Stimulated activated CD4-positive, alpha-beta T cell treated with anti-CD3 and anti-CD28 coated beads, Interleukin-15, amount 100 ng/mL, for 1 hour (primary cell): ENCODE data around the gene B4GALNT3.
A peak's percentile ranks its signal among the peaks of the same experiment; 100 is the strongest.

Experiments used
- DNase-seq, 2 donors: peaks; one replicate each; pipeline ENCODE4 v3.0.0-alpha.2; 2020; ENCODE audit warnings: low read depth in 1 of 2, low spot score in 1 of 2

B4GALNT3 gene

DNA sequence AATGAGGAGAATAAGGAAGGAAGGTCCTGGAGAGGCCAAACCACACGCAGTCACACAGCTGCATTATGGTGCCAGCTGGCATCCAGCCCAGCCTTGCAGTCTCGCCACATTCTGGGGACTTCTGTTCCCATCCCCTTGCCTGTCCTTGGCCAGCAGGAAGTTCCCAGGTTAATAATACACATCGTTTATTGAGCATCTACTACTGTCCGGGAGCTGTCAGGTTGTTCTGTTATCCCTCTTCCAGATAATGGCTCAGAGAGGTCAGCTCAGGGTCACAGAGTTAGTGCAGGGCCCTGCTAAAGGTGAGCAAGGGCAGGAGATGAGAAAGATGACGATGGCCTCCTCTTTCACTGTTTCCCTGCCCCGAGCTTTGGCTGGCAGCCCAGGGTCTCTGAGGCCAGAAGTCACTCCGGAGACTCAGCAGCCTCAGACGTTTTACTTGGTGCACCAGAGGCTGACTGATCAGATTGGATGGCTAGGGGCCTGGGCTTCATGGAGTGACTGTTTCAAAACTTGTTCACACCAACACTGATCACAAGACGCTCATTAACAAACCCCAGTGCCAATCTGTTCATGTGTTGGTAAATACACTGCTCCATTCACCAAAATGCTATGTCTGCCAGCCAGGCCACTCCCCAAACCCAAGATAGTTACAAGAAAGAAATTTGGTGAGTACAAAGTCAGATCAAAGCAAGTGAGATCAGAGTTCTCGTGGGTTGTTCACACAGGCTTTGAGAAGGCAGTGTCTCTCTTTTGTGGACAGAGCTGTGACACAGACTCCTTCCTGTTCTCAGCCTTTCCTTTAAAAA lies 79.2 kb downstream of the B4GALNT3 start:
- DNase-seq, result no peak

DNA sequence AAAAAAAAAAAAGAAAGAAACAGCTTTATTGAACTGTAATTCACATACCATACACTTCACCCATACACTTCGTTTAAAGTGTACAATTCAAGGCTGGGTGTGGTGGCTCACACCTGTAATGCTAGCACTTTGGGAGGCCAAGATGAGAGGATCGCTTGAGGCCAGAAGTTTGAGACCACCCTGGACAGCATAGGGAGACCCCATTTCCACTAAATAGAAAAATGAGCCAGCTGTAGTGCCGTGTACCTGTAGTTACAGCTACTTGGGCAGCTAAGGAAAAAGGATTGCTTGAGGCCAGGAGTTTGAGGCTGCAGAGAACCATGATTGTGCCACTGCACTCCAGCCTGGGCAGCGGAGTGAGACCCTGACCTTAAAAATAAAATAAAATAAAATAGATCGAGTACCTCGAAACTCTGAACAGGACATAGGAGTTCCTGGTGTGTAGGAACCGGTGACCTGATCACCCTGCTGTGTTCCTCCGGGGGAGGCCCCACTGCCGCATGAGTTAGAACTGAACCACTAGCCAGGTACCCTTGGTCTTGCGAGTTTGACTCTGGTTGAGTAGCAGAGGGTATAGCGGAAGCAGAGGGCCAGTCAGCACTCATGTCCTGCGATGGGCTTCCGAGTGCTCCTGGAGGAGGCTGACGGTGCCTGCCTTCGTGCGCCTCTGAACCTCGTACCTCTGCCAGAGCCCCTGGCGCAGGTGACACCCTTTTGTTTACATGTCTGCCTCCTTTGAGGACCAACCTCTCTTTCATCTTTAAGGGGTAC lies 80.0 kb downstream of the B4GALNT3 start:
- DNase-seq, result no peak

DNA sequence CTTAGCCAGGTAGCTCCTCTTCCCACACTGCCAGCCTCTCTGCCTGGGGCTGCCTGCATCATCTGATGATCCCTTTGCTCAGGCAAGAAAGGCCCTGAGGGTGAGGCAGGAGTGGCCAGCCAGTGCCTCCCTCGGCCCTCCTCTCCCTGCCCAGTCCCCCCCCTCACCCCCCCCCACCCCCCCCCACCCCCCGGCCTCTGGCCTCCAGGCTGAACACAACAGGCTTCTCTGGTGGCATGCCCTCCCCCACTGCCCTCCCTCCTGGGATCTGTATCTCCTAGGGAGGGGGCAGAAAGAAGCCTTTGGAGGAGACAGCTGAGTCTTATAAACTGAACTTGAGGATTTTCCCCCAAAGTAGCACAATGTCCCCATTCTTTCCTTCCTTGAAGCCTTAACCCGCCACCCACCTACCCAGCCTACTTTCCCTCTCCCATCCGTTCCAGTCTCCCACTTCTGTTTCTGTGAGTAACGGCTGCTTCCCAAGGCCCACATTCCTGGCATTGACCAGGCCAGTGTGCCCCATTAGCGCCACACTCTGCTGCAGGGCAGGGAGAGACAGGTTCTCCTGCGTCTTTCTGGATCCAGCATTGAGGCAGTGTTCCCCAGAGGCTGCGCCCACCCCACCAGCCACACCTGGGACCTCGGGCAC lies 82.1 kb downstream of the B4GALNT3 start:
- no peak for DNase-seq

DNA sequence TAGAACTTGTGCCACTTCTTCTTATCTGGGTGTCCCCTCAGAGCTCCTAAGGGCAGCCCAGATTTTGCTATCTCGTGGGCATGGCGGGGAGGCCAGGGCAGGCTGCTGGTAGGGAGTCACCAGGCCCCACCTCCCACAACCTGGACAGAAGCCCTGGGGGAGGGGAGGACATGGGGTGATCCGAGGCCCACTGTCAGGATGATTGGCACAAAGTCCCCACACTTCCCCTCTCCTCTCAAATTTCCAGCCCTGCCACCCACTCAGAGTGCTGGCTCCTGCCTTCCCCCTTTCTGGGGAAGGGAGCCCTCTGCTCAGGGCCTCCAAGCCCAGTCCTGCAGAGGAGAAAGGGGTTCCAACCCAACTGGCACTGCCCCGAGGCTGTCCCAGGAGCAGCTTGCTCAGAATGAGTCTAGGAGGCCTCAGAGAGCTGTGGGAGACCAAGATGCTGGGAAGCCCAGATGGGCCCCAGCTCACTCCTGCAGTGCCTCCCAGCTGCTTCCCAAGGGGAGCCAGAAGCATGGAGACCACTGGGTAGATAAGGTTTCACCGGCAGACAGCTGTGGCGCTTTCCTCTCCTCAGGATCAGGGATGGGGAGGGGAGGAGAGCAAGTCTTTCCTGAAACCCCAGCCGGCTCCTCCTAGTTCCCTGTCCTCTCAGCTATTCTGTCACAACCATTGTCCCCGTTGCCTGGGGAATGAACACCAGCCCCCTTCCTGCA lies 82.8 kb downstream of the B4GALNT3 start:
- DNase-seq, result no peak

DNA sequence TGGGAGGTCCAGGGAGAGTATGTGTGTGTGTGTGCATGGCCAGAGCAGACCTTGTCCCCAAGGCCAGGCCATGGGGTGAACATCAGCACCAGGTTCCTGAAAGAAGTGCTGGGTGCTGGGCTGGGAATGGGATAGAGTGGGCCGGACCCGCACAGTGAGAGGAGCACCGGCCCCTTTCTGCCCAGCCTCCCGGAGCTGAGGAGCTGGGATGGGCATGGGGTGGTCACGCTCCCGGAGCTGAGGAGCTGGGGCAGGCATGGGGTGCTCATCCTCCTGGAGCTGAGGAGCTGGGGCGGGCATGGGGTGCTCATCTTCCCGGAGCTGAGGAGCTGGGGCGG lies 83.3 kb downstream of the B4GALNT3 start:
- DNase-seq, result no peak

DNA sequence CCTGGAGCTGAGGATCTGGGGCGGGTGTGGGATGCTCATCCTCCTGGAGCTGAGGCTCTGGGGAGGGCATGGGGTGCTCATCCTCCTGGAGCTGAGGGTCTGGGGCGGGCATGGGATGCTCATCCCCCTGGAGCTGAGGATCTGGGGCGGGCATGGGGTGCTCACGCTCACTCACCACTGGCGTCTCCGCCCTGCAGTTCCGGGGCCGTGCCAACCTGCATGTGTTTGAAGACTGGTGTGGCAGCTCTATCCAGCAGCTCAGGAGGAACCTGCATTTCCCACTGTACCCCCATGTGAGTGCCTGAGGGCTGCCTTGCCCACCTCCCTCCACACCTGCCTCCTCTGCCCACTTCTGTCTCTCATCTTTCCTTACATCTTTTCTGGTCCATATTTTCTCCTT lies 84.4 kb downstream of the B4GALNT3 start:
- DNase-seq, result no peak

DNA sequence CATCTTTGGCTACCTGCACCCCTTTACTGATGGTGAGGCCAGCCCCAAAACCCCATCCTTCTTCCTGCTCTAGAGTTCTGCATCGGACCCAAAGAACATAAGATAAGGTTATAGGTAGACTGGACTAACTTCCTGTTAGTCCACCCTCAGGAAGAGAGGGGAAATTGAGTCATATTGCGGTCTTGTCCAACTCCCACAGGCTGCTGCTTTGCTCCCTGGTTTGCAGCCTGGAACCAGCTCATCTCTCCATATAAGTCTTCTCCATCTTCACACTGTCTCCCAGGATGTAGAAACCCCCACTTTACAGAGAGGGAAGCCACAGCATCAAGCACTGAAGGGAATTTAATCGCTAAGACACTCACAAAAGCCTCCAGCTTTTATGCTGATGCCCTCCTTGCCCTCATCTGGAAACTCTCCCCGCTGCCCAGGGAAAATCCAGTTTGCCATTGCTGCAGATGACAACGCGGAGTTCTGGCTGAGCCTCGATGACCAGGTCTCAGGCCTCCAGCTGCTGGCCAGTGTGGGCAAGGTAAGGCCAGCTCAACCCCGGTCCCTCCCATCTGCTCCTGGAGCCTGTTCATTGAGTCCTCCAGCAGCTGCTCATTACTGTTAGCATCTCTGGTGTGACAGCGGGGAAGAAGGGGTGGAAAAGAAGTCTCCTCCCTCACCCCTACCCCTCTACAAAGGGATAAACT lies 85.3 kb downstream of the B4GALNT3 start:
- no peak for DNase-seq

DNA sequence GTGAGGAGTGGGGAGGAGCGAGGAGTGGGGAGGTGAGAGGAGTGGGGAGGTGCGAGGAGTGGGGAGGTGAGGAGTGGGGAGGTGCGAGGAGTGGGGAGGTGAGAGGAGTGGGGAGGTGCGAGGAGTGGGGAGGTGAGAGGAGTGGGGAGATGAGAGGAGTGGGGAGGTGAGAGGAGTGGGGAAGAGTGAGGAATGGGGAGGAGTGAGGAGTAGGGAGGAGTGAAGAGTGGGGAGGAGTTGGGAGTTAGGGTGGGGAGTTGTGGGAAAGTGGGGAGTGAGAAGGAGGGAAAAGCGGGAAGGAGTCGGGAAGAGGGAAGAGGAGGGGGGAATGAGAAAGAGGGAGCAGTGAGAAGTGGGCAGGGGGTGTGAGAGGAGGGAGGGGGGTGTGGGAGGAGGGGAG lies 86.1 kb downstream of the B4GALNT3 start:
- no peak for DNase-seq

DNA sequence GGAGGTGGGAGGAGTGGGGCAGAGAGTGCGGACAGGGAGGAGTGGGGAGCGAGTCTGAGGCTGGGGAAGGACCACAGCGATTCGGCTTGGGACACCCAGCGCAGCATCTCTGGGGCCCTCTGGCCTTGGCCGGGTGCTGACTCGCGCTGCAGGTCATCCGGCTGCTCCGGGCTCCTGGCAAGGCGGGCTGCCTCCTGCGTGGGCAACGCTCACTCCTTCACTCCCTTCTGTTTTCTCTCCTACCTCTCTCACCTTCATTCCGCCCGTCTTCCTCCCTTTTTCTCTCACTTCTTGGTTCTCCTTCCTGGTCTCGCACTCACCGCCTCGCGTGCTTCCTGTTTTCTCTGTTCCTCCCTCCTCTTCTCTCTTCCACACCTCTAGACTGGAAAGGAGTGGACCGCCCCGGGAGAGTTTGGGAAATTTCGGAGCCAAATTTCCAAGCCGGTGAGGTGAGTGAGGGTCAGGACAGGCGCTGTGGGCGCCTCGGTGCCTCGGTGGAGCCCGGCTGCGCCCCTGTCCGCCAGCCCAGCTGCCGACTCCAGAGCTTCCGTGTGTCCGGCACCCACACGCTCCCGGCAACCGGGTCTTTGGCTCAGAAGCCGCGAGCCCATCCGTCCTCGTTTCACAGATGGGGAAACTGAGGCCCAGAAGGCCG lies 86.7 kb downstream of the B4GALNT3 start:
- DNase-seq, result no peak

DNA sequence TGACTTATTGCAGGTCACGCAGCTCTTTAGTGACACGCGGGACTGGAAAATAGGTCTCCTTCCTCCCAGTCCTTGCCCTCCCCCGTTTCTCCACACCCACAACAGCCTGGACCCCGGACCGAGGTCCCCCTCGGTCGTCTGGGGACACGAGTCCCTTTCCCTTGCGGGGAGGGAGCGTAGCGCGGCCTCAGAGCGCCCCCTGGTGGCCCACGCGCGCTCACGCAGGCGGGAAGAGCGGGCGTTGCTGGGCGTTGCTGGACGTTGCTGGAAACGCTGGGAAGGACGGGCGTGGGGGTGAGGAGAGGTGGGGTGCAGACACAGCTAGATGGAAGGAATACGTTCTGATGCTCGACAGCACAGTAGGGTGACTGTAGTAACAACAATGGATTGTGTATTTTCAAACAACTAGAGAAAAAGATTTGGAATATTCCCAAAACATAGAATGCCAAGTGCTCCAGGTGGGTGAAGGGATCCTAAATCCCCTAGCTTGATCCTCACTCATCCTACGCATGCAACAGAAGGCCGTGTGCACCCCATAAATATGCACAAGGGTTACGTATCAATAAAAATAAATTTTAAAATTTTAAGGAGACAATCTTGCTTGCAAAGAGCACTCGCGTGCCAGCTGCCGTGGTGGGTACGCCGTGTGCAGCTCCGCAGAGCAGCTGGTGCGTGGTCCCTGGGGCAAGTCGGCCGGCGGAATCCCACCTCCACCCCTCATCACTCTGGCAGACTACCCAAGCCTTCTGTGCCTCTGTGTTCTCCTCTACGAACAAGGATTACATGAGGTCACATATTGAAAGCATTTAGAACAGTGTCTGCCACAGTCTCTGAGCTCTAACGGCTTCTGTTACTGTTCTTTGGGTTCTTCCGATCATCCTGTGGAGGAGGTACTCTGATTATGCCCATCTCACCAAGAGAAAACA lies 87.4 kb downstream of the B4GALNT3 start:
- DNase-seq, result peak; percentile 49 to 64

DNA sequence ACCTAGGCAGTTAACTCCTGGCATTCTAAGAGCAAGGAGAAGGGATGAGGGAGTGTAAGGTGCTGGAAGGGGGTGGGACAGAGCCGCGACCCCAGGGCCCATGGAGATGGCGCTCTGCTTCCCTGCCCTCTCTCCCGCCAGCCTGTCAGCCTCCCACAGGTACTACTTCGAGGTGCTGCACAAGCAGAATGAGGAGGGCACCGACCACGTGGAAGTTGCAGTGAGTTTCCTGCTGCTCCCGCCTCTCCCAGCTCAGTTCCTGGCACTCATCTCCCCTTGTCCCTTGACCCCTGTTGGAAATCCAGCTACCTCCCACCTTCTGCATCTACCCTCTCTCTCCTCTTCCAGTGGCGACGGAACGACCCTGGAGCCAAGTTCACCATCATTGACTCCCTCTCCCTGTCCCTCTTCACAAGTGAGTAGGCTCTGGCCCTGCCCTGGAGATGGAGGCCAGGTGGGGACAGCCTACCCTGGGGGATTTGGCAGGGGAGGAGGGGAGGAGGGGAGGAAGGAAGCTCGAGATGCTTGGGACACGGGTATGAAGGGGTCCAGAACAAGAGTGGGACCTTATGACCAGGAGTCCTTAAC lies 88.2 kb downstream of the B4GALNT3 start:
- DNase-seq, result no peak

DNA sequence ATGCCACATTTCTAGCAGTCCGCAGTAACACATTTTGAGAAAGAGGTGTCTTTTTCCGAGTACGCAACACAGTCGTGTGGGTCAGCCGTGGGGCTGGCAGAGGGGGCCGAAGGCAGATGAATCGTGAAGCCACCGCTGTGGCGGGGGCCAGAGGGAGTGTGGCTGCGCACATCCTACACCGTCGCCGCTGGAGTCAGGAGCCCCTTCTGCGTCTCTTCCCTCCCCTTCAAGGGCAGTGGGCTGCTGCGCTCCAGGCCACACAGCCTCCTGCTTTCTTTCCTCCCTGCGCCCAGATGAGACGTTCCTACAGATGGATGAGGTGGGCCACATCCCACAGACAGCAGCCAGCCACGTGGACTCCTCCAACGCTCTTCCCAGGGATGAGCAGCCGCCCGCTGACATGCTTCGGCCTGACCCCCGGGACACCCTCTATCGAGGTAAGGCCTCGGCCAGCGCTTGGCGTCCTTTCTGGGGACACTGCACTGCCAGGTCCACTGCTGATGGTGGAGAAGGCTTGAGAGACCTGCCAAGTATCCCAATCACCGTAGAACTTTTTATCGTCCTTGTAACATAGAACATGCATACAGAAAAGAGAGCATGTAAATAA lies 89.8 kb downstream of the B4GALNT3 start:
- DNase-seq, result no peak

DNA sequence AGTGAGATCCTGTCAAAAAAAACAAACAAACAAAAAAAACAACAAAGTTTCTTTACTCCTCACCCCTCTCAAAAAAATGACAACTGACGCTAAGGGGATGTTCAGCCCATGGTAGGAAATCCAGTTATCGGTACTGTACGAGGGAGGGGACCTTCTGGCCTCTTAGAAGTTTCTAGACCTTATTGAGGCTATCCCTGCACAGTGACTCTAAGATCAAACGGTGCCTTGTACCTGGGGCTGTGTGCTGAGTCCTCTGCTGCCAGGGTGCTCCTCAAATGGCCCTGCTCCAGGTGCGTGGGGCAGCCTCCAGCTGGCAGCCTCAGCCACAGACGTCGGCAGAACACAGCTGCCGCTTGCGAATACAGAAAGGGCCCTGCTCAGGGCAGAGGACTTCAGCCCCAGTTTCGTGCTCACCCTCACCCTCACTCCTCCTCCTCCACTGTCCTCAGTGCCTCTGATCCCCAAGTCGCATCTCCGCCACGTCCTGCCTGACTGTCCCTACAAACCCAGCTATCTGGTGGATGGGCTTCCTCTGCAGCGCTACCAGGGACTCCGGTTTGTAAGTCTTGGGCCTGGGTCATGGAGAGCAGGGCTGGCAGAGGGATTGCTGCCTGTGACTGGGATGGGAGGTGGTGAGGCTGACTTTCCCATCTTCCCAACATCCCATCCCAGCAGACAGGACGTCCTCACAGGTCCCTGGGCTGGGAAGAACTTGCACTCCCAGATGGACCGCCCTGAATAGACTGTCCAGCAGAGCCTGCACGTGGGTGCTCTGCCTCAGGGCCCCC lies 90.9 kb downstream of the B4GALNT3 start:
- DNase-seq, result no peak

DNA sequence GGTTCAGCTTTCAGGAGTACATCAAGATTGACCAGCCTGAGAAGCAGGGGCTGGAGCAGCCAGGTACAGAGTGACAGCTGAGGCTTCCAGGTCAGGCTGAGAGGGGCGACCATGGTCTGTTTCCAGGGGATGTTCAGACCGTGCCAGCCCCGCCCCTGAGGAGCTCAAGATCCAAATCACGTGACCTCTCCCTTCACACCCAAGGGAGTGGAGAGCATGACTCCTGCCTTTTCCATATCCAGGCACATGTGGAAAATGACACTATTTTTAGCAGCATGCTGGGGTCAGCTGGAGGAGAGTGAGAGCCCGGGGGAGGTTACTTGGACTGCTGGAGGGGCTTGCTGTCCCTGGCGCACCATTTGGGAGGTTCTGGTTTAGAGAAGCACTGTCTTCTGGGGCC lies 92.7 kb downstream of the B4GALNT3 start:
- DNase-seq, result no peak

DNA sequence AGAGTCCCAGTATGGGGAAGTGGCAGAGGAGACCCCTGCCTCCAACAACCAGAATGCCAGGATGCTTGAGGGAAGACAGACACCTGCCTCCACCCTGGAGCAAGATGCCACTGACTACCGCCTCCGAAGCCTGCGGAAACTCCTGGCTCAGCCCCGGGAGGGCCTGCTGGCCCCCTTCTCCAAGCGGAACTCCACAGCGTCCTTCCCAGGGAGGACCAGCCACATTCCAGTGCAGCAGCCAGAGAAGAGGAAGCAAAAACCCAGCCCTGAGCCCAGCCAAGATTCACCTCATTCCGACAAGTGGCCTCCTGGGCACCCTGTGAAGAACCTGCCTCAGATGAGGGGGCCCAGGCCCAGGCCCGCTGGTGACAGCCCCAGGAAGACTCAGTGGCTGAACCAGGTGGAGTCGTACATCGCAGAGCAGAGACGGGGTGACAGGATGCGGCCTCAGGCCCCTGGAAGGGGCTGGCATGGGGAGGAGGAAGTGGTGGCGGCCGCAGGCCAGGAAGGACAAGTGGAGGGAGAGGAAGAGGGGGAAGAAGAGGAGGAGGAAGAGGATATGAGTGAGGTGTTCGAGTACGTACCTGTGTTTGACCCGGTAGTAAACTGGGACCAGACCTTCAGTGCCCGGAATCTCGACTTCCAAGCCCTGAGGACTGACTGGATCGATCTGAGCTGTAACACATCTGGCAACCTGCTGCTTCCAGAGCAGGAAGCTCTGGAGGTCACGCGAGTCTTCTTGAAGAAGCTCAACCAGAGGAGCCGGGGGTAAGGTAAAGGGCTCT lies 93.7 kb downstream of the B4GALNT3 start:
- no peak for DNase-seq

DNA sequence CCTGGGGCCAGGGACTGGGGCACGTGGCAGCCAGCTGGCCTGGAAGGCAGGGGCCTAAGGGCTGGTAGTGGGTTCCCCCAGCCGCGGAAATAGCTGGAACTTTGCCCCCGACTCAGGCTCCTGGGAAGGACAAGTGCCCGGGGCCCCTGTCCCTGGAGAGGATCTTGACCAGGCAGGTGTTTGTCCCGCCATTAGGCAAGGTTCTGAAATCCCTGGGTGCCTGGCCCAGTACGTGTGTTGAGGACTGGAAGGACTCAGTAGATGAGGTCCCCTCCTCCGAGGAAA lies 94.2 kb downstream of the B4GALNT3 start:
- DNase-seq, result no peak

DNA sequence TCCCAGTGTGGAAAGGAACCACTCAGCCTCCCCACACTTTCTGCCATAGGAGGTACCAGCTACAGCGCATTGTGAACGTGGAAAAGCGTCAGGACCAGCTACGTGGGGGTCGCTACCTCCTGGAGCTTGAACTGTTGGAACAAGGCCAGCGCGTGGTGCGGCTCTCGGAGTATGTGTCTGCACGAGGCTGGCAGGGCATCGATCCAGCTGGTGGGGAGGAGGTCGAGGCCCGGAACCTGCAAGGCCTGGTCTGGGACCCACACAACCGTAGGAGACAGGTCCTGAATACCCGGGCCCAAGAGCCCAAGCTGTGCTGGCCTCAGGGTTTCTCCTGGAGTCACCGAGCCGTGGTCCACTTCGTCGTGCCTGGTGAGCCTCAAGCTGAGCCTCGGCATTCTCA lies 96.8 kb downstream of the B4GALNT3 start:
- DNase-seq, result no peak
